Prostate gland (tissue), 2 donors: ENCODE results near the gene NCK1.

Experiments
- CTCF ChIP-seq, 4 experiments: fragments of 200-600 bp in 2 of 4; fragments of 450-650 bp in 2 of 4; sonication (generic) in 2 of 4; IDR thresholded peaks; 1 replicate in 3 of 4; 2 replicates in 1 of 4; pipeline ENCODE4 v1.5.1; 2016 to 2019; ENCODE audit warnings: antibody characterized with exemption in 4 of 4, mild to moderate bottlenecking in 2 of 4, moderate library complexity in 2 of 4
- POLR2A ChIP-seq: fragments of 450-650 bp; IDR thresholded peaks from one replicate; pipeline ENCODE4 v1.6.1; 2016; ENCODE audit warnings: antibody characterized with exemption, mild to moderate bottlenecking
- POLR2AphosphoS5 ChIP-seq: sonication (generic); formaldehyde crosslinking; IDR thresholded peaks from one replicate; pipeline ENCODE4 v1.6.1; 2017; ENCODE audit warnings: antibody characterized with exemption

- TF ChIP-seq CTCF (IDR thresholded peaks at IDR 0.05) (no peak), POLR2AphosphoS5 (no peak), POLR2A (no peak)
These were observed 42.7 kb downstream of the NCK1 start for GRCh38 chr3:136904746-136905145.
